Upper lobe of right lung (tissue), 1 donor: ENCODE results near the gene SH3BP2. TPM values are rescaled to one million over a fixed set of nuclear protein-coding genes. Genes with fewer than 3 reads are reported as not detected.

ENCODE experiments used
- ATAC-seq: fragments of 200-7000 bp; cut with Tn5 transposase; one replicate; pipeline ENCODE4 v1.9.1; 2020; ENCODE audit warnings: mild to moderate bottlenecking, moderate library complexity
- DNase-seq: peaks from one replicate; pipeline ENCODE4 v3.0.0-alpha.2; 2020
- H3K27ac ChIP-seq: fragments of 200-600 bp; one replicate; pipeline ENCODE4 v1.8.0; 2022
- H3K27me3 ChIP-seq: fragments of 200-600 bp; one replicate; pipeline ENCODE4 v1.8.0; 2022; ENCODE audit warnings: mild to moderate bottlenecking
- H3K36me3 ChIP-seq: fragments of 200-600 bp; one replicate; pipeline ENCODE4 v1.8.0; 2022
- H3K4me1 ChIP-seq: fragments of 200-600 bp; one replicate; pipeline ENCODE4 v1.8.0; 2022
- H3K4me3 ChIP-seq: fragments of 200-600 bp; one replicate; pipeline ENCODE4 v1.8.0; 2022; ENCODE audit warnings: mild to moderate bottlenecking
- H3K9me3 ChIP-seq: fragments of 200-600 bp; one replicate; pipeline ENCODE4 v1.8.0; 2022
- CTCF ChIP-seq: fragments of 200-600 bp; IDR thresholded peaks from one replicate; pipeline ENCODE4 v1.8.0; 2022; ENCODE audit warnings: antibody characterized with exemption
- intact Hi-C: fragments of 100-400 bp; cut with DNase I; formaldehyde crosslinking; loops from one replicate; pipeline ENCODE4 v1.11.0; 2022
- total RNA-seq: library from RNA; stranded (reverse); fragmentation: NEBNext Ultra II Directional; extraction: Animal tissue kit (Norgen Biotek cat#: 25700); gene quantifications from one replicate; pipeline ENCODE4 v1.2.1, GENCODE V29; 2021
- donor health status: DM: no; HTN: yes; CAD: no; lungs with severe emphysema.

Gene SH3BP2
- total RNA-seq, 1 donor from 2014 or later: 99.0 TPM

- peak; percentile 82 for DNase-seq
- Histone ChIP-seq H3K36me3 (no peaks in the 10 kb centered on the region), H3K4me3 (peak overlapping the region; percentile 82), H3K9me3 (no peaks in the 10 kb centered on the region), H3K27ac (peak overlapping the region; percentile 97), H3K4me1 (peaks cover 42% of the 10 kb centered on the region), H3K27me3 (no peaks in the 10 kb centered on the region)
- ATAC-seq: peak; percentile 44
- intact Hi-C loops: loop anchor here (10.0 kb wide), 2 partner anchors 79 to 91 kb away; no protein-coding TSS in a partner anchor
- no peak for TF ChIP-seq CTCF
These were observed 51.2 kb downstream of the SH3BP2 start for GRCh38 chr4:2843941-2844584.

DNA sequence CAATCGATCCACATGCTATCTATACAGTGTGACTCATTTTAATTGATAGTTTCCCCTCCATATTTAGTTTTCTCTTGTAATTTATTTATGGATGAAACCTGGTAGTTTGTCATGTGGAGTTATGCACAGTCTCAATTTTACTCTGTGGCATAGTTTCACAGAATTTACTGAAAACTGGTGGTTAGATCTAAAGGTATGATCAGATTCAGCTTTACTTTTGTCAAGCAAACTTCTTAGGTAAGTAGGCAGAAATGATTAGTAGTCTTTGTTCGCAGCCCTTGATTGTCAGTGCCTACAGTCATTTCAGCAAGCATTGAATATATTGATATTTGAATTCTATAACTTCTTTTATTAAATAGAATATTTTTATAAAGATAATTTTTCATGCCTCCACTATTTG, 53.3 kb downstream of the SH3BP2 start:
- H3K27me3 ChIP-seq: no peaks in the 10 kb centered on the region
- no peak for DNase-seq
- no peak for ATAC-seq
- TF ChIP-seq CTCF: no peak
- H3K4me3 ChIP-seq: no peak overlapping the region
- intact Hi-C loops: loop anchor here (10.0 kb wide), 2 partner anchors 81 to 89 kb away; no protein-coding TSS in a partner anchor
- peaks cover 59% of the 10 kb centered on the region for H3K4me1 ChIP-seq
- H3K36me3 ChIP-seq: no peaks in the 10 kb centered on the region
- H3K27ac ChIP-seq: no peak overlapping the region
- H3K9me3 ChIP-seq: no peaks in the 10 kb centered on the region

- no peaks in the 10 kb centered on the region for H3K36me3 ChIP-seq
- no peaks in the 10 kb centered on the region for H3K27me3 ChIP-seq
- no peak for TF ChIP-seq CTCF
- H3K27ac ChIP-seq: no peak overlapping the region
- no peaks in the 10 kb centered on the region for H3K9me3 ChIP-seq
- peaks cover 69% of the 10 kb centered on the region for H3K4me1 ChIP-seq
- no peak for ATAC-seq
- no peak overlapping the region for H3K4me3 ChIP-seq
- intact Hi-C loops: loop anchor here (10.0 kb wide), 2 partner anchors 83 to 87 kb away; no protein-coding TSS in a partner anchor
- DNase-seq: no peak
These were observed 54.5 kb downstream of the SH3BP2 start for GRCh38 chr4:2847302-2847871.

GRCh38 chr4:2848449-2848848, 55.6 kb downstream of the SH3BP2 start:
- Histone ChIP-seq H3K36me3 (peaks cover under 1% of the 10 kb centered on the region), H3K4me3 (no peak overlapping the region), H3K9me3 (no peaks in the 10 kb centered on the region), H3K4me1 (peaks cover 79% of the 10 kb centered on the region), H3K27me3 (no peaks in the 10 kb centered on the region), H3K27ac (no peak overlapping the region)
- no peak for TF ChIP-seq CTCF
- DNase-seq (no peak), ATAC-seq (peak; percentile 31)
- intact Hi-C loops: loop anchor here (10.0 kb wide), 2 partner anchors 84 to 86 kb away; no protein-coding TSS in a partner anchor

DNA sequence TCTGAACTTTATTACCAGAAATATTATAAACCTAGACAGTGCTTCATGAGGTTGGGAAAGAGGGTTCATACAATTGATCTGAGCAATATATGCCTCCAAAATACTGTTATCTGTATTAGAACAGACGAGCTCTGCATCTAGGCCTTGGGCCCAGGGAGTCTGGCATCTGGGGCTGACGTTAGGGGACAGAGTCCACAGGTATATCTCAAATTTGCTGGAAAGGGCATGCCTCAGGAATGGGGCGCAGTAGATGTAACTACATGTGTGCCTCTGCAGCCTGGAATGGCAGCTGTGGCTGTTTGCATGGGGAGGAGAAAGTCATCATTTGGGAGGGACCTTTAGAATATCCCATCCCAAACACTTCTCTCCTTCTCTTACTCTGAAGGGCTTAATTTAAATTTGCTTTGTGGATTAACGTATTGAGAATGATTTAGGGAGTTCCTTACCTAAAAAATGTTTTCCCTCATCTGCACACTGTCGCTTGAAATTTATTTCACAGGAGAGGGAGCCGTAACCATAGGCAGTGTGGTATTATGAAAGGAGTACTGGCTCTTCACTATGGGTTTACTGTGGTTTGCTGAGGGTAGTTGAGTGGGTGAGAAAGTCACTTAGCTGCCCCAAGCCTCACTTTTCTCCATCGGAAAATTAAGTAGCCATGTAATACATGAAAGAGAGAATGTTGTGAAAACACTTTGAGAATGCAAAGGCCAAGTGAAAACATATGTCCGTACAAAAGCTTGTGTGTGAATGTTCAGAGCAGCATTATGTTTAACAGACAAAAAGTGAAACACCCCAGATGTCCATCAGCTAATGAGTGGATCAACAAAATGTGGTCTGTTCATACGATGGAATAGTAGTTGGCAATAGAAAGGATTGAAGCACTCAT, 56.6 kb downstream of the SH3BP2 start:
- Histone ChIP-seq H3K4me1 (peaks cover 86% of the 10 kb centered on the region), H3K9me3 (no peaks in the 10 kb centered on the region), H3K27ac (peak overlapping the region; percentile 26), H3K27me3 (no peaks in the 10 kb centered on the region), H3K4me3 (no peak overlapping the region), H3K36me3 (peaks cover 11% of the 10 kb centered on the region)
- TF ChIP-seq CTCF: no peak
- DNase-seq: no peak
- intact Hi-C loops: loop anchor here (10.0 kb wide), 2 partner anchors 85 kb away; no protein-coding TSS in a partner anchor
- ATAC-seq: peak; percentile 41
